ENCODE results near the gene NOL4L. TPM values are rescaled to one million over a fixed set of nuclear protein-coding genes. Genes with fewer than 3 reads are reported as not detected.

The NOL4L gene
- total RNA-seq, 2 donors from 2014 or later, result 39.6 to 50.7 TPM

- Histone ChIP-seq H3K9me3 (ENCODE audit: control insufficient read depth, low read length) (no peaks in the 10 kb centered on the region), H3K4me1 (ENCODE audit: control insufficient read depth, insufficient read depth, low read length) (peaks cover 6% of the 10 kb centered on the region), H3K9ac (ENCODE audit: extremely low read depth, low read length, poor library complexity, severe bottlenecking) (no peak overlapping the region), H3K4me3 (ENCODE audit: low read length) (no peak overlapping the region), H3K36me3 (ENCODE audit: control insufficient read depth, insufficient read depth, low read length) (no peaks in the 10 kb centered on the region), H3K27me3 (ENCODE audit: control insufficient read depth, insufficient read depth, low read length, poor library complexity, severe bottlenecking) (no peaks in the 10 kb centered on the region), H3K27ac (ENCODE audit: low read depth, low read length) (no peak overlapping the region)
- no peaks in the 10 kb centered on the region for H3K9me3 Mint-ChIP-seq
- DNase-seq, result peak; percentile 30
- no peak overlapping the region for H3K4me3 Mint-ChIP-seq
- peaks cover 15% of the 10 kb centered on the region for H3K27me3 Mint-ChIP-seq (ENCODE audit: insufficient read depth)
- WGBS, 2 experiments (ENCODE audit: insufficient coverage in 1 of 2, insufficient read length in 1 of 2), result 93 to 94% methylated on average over 14 to 18 of the region's 18 CpGs
- no peak for TF ChIP-seq CTCF (conservative IDR thresholded peaks at IDR 0.05)
- no peaks in the 10 kb centered on the region for H3K36me3 Mint-ChIP-seq (ENCODE audit: low read depth)
- H3K4me1 Mint-ChIP-seq, result peaks cover 26% of the 10 kb centered on the region
- H3K27ac Mint-ChIP-seq, result no peak overlapping the region
Measured at GRCh38 chr20:32513031-32513866, 71.9 kb downstream of the NOL4L start.

GRCh38 chr20:32512047-32512385 is 73.1 kb downstream of the NOL4L start:
- no peak overlapping the region for H3K4me3 ChIP-seq (ENCODE audit: low read length)
- Mint-ChIP-seq H3K4me1 (peaks cover 32% of the 10 kb centered on the region), H3K27me3 (ENCODE audit: insufficient read depth) (peaks cover 15% of the 10 kb centered on the region), H3K27ac (no peak overlapping the region), H3K9me3 (no peaks in the 10 kb centered on the region), H3K4me3 (no peak overlapping the region), H3K36me3 (ENCODE audit: low read depth) (no peaks in the 10 kb centered on the region)
- no peak for TF ChIP-seq CTCF (conservative IDR thresholded peaks at IDR 0.05)
- 85 to 90% methylated on average over 3 of the region's 3 CpGs for WGBS, 2 experiments (ENCODE audit: insufficient coverage in 1 of 2, insufficient read length in 1 of 2)
- no peaks in the 10 kb centered on the region for H3K36me3 ChIP-seq (ENCODE audit: control insufficient read depth, insufficient read depth, low read length)
- no peaks in the 10 kb centered on the region for H3K27me3 ChIP-seq (ENCODE audit: control insufficient read depth, insufficient read depth, low read length, poor library complexity, severe bottlenecking)
- H3K9me3 ChIP-seq (ENCODE audit: control insufficient read depth, low read length), result no peaks in the 10 kb centered on the region
- H3K9ac ChIP-seq (ENCODE audit: extremely low read depth, low read length, poor library complexity, severe bottlenecking), result no peak overlapping the region
- no peak overlapping the region for H3K27ac ChIP-seq (ENCODE audit: low read depth, low read length)
- peak; percentile 22 for DNase-seq
- H3K4me1 ChIP-seq (ENCODE audit: control insufficient read depth, insufficient read depth, low read length), result peaks cover 6% of the 10 kb centered on the region

GRCh38 chr20:32511358-32512046 is 73.6 kb downstream of the NOL4L start:
- Histone ChIP-seq H3K4me3 (ENCODE audit: low read length) (no peak overlapping the region), H3K27me3 (ENCODE audit: control insufficient read depth, insufficient read depth, low read length, poor library complexity, severe bottlenecking) (no peaks in the 10 kb centered on the region), H3K4me1 (ENCODE audit: control insufficient read depth, insufficient read depth, low read length) (peaks cover 6% of the 10 kb centered on the region), H3K9ac (ENCODE audit: extremely low read depth, low read length, poor library complexity, severe bottlenecking) (no peak overlapping the region), H3K9me3 (ENCODE audit: control insufficient read depth, low read length) (no peaks in the 10 kb centered on the region), H3K36me3 (ENCODE audit: control insufficient read depth, insufficient read depth, low read length) (no peaks in the 10 kb centered on the region), H3K27ac (ENCODE audit: low read depth, low read length) (peak overlapping the region; percentile 50)
- Mint-ChIP-seq H3K4me1 (peaks cover 37% of the 10 kb centered on the region), H3K4me3 (no peak overlapping the region), H3K9me3 (no peaks in the 10 kb centered on the region), H3K36me3 (ENCODE audit: low read depth) (no peaks in the 10 kb centered on the region), H3K27me3 (ENCODE audit: insufficient read depth) (peaks cover 15% of the 10 kb centered on the region), H3K27ac (no peak overlapping the region)
- no peak for DNase-seq
- 87 to 91% methylated on average over 6 to 12 of the region's 12 CpGs for WGBS, 2 experiments (ENCODE audit: insufficient coverage in 1 of 2, insufficient read length in 1 of 2)
- TF ChIP-seq CTCF (conservative IDR thresholded peaks at IDR 0.05), result no peak

Data from endodermal cell (in vitro differentiated cells).